LNCaP clone FGC (cell line): ENCODE data around the gene DDX55.
"Not testable (repeated sequence)": the region's sequence is repeated elsewhere in the genome, so short reads cannot be mapped to it uniquely, and the experiment has no call there.

Experiments used
- DNase-seq: peaks from one replicate; pipeline ENCODE4 v3.0.0-alpha.2; 2011; ENCODE audit warnings: low read depth
- H3K4me3 ChIP-seq: 2 replicates; pipeline ENCODE4 v1.5.1; 2011; ENCODE audit warnings: mild to moderate bottlenecking, low read depth, low read length, control low read depth
- CTCF ChIP-seq: IDR thresholded peaks from 2 replicates; pipeline ENCODE4 v1.5.1; 2012; ENCODE audit warnings: mild to moderate bottlenecking; ENCODE audit not compliant: control insufficient read depth, insufficient read depth; ENCODE audit errors: extremely low read depth

Gene DDX55

GRCh38 chr12:123601602-123602489 is at the start of gene DDX55:
TSS of gene DDX55 (plus strand) at chr12:123602099. CDS start at chr12:123602149, 50 bp downstream.
- peak within 1 kb of the TSS; percentile 75 for H3K4me3 ChIP-seq
- peak; percentile 38 for TF ChIP-seq CTCF
- DNase-seq, result peak; percentile 56

- DNase-seq, H3K4me3 ChIP-seq: not testable (repeated sequence)
Measured at GRCh38 chr12:123554136-123554535, 47.8 kb upstream of the DDX55 start.

GRCh38 chr12:123554843-123555242 is 47.1 kb upstream of the DDX55 start:
- H3K4me3 ChIP-seq, DNase-seq: not testable (repeated sequence)

- not testable (repeated sequence) for DNase-seq, H3K4me3 ChIP-seq
Measured at GRCh38 chr12:123558487-123558886, 43.4 kb upstream of the DDX55 start.

GRCh38 chr12:123559468-123559867 is 42.4 kb upstream of the DDX55 start:
- DNase-seq, result no peak
- TF ChIP-seq CTCF, result no peak
- no peak overlapping the region for H3K4me3 ChIP-seq

- DNase-seq, result no peak
- no peak for TF ChIP-seq CTCF
- no peak overlapping the region for H3K4me3 ChIP-seq
Measured at GRCh38 chr12:123571343-123571813, 30.5 kb upstream of the DDX55 start.

- TF ChIP-seq CTCF, result no peak
- no peak overlapping the region for H3K4me3 ChIP-seq
- DNase-seq, result no peak
Measured at GRCh38 chr12:123572391-123572790, 29.5 kb upstream of the DDX55 start.

- no peak for DNase-seq
- no peak overlapping the region for H3K4me3 ChIP-seq
- TF ChIP-seq CTCF, result no peak
Measured at GRCh38 chr12:123573870-123574269, 28.0 kb upstream of the DDX55 start.
